GM12864 (cell line): Measurements from ENCODE around the gene SPOCK1.

Experiments
- DNase-seq: peaks from one replicate; pipeline ENCODE4 v3.0.0-alpha.2; 2011; ENCODE audit warnings: low read depth
- H3K4me3 ChIP-seq: 2 replicates; pipeline ENCODE4 v1.5.1; 2011; ENCODE audit warnings: mild to moderate bottlenecking, low read depth, low read length, control low read depth
- TF ChIP-seq, protein P1 (sequence below): IDR thresholded peaks from 2 replicates; pipeline ENCODE4 v1.5.1; 2011; ENCODE audit warnings: low read depth, mild to moderate bottlenecking, moderate library complexity, low read length, control low read depth, inconsistent platforms; ENCODE audit errors: missing control alignments

The SPOCK1 gene

DNA sequence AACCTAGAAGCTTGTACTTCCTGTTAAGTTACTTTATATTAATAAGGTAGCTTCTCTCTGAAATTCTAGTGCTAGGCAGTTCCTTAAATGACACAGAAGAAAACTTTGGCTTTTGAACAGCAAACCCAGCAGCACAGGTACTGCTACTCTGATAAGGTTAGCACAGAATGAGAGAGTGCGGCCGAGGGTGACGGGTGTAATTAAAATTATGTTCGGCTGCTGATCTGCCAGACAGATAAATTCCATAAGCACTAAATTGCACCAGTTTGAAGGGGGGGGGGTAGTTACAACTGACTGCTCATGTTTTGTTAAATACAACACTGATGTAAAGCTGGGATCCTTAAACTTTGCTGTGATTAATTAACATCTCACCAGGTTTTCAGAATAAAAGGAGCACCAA lies 475.1 kb downstream of the SPOCK1 start:
- no peak overlapping the region for H3K4me3 ChIP-seq
- no peak for DNase-seq
- TF ChIP-seq, protein P1, sequence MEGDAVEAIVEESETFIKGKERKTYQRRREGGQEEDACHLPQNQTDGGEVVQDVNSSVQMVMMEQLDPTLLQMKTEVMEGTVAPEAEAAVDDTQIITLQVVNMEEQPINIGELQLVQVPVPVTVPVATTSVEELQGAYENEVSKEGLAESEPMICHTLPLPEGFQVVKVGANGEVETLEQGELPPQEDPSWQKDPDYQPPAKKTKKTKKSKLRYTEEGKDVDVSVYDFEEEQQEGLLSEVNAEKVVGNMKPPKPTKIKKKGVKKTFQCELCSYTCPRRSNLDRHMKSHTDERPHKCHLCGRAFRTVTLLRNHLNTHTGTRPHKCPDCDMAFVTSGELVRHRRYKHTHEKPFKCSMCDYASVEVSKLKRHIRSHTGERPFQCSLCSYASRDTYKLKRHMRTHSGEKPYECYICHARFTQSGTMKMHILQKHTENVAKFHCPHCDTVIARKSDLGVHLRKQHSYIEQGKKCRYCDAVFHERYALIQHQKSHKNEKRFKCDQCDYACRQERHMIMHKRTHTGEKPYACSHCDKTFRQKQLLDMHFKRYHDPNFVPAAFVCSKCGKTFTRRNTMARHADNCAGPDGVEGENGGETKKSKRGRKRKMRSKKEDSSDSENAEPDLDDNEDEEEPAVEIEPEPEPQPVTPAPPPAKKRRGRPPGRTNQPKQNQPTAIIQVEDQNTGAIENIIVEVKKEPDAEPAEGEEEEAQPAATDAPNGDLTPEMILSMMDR = no peak

DNA sequence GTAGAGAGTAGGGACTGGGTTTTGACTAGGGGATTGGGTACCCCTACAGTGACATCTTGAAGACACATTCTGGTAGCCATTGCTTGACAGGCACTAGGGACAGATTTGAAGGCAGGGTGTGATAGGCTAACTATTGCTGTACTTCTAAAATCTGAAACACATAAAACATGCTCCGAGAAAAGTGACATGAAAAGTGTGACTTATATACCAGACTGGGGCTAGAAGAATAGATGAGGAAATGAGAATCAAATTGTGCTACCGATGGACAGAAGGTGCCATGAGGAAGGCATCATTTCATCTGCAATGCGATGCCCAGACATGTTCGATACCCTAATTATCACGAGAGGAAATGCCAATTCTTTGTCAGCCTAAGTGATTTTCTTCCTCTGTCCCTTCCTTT lies 475.8 kb downstream of the SPOCK1 start:
- no peak for DNase-seq
- TF ChIP-seq, protein P1 = no peak
- H3K4me3 ChIP-seq = no peak overlapping the region

DNA sequence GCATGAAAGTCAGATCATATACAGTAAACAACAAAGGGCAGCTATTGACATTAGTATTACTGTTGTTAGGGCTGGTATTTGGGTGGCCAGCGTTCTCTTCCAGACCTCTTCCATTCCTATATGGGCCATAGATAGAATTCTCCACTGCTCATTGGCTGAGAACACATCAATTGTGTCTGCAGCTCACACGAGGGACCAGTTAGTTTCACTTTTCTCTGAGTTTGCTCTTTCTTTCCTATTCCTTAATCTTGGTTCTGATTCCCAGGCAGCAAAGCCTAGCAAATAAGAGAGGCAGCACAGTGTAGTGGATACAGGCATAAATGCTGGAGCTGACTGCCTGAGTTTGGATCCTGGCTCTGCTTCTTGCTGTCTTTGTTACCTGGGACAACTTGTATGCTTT lies 476.4 kb downstream of the SPOCK1 start:
- no peak for DNase-seq
- TF ChIP-seq, protein P1 = no peak
- H3K4me3 ChIP-seq = no peak overlapping the region

DNA sequence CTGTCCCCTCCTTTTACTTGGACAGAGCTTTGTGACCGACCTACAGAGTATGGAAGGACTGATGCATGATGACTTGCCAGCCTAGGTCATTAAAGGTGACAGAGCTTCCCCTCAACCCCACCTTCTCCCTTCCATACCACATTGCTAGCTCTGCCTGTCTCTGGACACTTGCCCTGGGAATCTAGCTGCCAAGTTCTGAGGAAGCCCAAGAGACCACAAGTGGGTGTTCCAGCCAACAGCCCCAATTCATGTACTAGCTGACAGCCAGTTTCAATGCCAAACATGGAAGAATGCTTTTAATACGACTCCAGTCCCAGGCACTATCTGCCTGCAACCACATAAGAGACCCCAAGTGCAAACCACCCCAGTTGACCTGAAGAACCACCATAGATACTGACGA lies 477.1 kb downstream of the SPOCK1 start:
- no peak overlapping the region for H3K4me3 ChIP-seq
- TF ChIP-seq, protein P1 = no peak
- no peak for DNase-seq

DNA sequence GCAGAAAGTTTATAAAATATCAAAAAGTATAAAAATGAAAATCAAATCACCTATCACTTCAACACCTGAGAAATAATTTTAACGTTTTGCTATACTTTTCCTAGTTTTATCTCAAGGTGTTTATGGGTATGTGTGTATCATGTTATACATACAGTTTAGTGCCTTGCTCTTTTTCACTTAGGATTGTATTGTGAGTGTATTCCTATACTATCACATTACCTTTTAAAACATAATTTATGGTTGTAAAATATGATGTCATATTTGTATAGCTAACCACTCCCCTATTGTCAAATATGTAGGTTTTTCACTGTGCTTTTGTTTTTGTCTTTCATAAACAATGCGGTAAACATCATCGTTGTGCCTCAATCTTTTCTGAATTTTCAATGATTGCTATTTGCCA lies 479.9 kb downstream of the SPOCK1 start:
- no peak overlapping the region for H3K4me3 ChIP-seq
- TF ChIP-seq, protein P1 = no peak
- no peak for DNase-seq

DNA sequence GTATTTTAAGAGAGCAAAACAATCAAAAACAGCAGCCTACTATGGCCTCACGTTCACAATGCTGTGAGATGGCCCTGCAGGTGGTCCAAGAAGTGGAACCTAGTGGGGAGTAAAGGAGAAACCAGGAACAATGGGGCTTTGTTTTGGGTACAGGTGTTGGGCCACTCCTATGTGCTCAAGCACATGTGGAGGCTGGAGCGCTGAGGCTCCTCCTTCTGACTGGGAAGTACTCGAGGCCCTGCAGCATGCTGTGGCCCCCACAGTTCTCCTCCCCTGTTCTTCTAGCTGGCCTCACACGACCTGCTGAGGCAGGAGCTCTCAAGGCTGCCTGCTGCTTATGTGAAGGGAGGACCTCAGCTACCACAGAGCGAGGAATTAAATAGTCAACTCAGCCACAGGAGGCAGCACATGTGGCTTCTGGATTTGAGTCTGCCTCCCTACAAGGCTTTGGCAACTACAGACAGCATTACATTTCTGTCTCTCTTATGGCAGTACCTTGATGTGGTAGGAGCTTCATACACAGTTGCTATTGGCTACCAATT lies 482.3 kb downstream of the SPOCK1 start:
- TF ChIP-seq, protein P1 = no peak
- DNase-seq = no peak
- no peak overlapping the region for H3K4me3 ChIP-seq

DNA sequence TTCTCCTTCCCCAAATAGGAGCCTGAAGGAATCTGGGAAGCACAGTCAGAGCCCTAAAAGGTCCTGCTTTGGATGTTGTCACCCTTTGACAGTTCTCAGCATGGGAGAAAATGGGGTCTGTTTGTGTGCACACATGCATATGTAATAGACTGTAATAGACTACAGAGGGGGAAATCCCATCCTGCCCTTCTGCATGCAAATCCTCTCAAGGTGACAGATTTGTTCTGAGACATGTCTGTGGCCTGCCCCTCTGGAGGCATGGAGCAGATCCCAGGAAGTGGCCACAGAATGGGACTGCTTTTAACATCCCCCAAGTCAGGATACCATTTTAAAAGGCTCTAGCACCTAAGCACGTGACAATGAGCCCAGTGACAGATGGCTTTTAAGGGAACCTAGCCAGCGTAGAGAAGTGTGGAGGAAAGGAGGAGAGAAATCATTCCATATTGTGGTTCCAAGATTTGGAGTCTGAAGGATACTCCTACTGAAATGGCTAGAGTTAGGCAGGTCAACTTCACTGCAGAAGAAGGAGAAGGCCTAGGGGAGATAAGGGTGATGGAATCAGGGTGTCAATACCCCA lies 483.5 kb downstream of the SPOCK1 start:
- no peak for DNase-seq
- TF ChIP-seq, protein P1 = no peak
- no peak overlapping the region for H3K4me3 ChIP-seq
